GM18502 (cell line): Measurements from ENCODE around the gene FBXO11.
"Not testable (repeated sequence)": the region's sequence is repeated elsewhere in the genome, so short reads cannot be mapped to it uniquely, and the experiment has no call there.

Experiments
- ATAC-seq: cut with Tn5 transposase; IDR thresholded peaks from one replicate; pipeline ENCODE4 v1.9.1; 2021; ENCODE audit warnings: mild to moderate bottlenecking; ENCODE audit not compliant: unreplicated experiment, poor library complexity

The FBXO11 gene

DNA sequence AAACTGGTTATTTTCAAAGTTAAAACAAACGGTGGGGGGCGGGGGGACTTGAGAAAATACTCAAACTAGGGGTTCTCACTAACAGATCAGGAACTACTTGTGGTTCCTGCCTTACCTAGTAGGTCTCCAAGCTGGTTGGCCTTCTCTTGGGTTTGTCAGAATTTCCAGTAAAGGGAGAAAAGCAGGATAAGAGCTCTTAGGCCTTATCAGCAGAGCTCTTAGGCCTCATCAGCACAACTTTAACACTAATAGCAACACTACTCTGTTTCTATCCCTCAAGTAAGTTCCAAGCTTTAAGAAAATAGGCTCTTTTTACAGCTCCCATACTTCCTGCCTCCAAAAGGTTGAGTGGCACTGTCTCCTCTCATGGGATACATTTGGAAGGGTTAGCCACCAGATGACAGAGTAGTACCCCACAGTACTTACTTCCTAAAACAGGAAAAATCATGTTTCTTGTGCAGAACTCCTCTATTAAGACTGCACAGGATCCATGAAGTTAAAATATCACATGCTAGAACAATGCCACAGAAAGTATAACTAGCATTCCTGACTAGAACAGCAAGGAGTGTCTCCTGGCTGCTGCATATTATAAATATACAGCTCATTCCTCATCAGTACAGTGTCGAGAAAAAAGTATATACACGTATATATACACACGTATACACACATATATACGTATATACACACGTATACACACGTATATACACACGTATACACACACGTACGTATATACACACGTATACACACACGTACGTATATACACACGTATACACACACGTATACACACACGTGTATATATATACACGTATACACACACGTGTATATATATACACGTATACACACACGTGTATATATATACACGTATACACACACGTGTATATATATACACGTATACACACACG, 6.1 kb downstream of the FBXO11 start:
- no peak for ATAC-seq

DNA sequence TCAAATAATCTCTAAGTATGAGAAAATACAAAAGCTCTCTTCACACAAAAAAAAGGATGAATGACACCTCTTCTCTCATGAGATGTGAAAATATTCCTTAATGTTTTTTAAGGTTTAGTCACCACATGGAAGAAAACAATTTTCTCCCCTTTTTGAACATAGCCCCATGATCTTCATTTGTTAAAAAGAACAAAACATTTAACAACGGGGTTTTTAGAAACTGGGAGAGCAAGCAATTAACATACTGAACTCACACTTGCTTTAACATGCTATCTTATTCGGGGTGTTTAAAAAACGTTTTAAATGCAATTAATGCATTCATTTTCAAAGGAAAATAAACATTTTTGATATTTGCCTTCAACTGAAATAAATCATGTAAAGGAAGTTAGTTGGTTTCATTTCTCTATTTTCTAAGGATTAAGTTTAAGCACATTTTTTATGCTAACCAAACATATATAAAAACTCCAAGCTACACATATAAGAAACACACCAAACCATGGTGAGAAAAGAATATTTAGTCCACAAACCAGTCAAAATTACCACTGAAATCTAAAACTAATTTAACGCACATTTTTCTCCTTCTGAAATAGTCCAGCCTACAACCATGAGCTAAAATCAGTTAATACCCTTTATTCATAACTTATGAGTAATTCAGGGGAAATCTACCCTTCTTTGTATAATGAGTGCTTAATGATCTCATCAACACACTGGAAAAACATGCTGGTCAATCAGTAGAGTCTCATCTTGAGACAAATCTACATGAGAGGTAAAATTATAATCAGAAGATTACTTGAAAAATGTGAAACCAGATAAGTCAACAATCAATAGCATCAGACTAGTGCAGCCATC, 8.2 kb downstream of the FBXO11 start:
- peak; percentile 61 for ATAC-seq

DNA sequence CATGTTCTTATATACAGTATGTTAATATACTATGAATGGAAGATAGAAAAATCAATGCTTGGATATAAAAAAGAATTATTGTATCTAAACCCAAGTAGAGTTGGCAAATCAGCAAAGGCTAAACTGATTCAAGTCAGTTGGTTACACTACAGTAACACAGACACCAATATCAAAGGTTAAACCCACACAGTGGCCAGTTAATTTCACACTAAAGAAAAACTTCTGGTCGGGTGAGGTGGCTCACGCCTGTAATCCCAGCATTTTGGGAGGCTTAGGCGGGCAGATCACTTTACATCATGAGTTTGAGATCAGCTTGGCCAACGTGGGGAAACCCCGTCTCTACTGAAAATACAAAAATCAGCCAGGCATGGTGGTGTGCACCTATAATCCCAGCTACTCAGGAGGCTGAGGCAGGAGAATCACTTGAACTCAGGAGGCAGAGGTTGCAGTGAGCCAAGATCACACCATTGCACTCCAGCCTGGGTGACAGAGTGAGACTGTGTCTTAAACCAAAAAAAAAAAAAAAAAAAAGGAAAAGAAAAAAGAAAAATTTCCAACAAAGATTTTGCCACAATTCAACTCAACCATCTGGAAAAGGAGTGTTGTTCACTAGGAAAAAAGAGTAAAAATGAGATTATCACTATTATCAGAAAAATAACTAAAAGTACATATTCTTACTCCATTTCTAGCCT, 9.0 kb downstream of the FBXO11 start:
- ATAC-seq: not testable (repeated sequence)

DNA sequence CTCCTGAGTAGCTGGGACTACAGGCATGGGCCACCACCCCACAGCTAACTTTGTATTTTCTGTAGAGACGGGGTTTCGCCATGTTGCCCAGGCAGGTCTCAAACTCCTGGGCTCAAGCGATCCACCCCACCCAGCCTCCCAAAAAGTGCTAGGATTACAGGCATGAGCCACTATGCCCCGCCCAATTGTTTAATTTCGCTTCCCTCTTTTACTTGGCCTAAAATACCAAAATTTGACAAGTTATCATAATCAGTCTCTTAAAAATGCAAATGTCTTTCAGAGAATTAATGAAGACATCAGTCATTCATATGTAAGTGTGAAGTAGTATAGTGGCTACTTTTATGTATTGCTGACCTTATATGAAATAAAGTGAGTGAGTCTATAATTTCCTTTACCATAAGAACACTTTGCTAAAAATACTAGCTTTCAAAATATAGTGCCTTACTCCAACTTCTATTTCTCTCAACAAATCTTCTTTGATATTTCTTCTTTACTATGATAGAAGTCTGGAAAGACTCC, 9.8 kb downstream of the FBXO11 start:
- no peak for ATAC-seq

DNA sequence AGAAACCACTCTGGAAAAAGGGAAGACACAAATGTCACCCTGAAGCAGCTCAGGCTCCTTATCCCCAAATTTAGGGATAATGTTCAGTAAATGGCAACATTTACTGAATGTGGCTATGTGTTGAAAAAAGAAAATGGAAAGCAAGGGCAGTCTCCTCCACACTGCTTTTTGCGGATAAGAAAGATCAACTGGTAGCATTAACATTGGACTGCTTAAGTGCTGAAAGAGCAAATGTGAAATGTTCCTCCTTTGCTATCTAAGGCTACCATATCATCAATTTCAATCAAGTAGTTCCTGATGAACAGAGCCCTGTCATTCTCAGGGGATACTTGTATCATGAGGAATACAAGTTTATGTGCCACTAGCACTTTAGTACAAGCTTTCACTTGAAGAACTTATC, 12.5 kb downstream of the FBXO11 start:
- ATAC-seq: no peak

DNA sequence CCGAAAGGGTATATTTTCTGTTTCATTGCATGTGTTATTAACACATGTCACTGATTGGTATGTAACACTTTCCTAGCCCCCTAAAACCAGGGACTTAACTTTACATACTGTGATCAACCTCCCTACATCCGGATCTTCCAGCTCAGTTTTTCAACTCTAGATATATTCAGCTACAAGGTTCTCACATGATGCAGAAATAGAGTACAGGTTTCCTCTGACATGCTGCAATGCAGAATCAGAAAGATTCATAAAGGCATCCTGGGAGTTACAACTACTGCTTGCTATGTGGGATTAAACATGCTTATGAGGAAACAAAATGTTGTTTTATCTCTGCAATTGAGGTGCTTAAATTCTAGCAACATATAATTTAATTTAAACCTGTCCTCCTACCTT, 14.0 kb downstream of the FBXO11 start:
- ATAC-seq: no peak

DNA sequence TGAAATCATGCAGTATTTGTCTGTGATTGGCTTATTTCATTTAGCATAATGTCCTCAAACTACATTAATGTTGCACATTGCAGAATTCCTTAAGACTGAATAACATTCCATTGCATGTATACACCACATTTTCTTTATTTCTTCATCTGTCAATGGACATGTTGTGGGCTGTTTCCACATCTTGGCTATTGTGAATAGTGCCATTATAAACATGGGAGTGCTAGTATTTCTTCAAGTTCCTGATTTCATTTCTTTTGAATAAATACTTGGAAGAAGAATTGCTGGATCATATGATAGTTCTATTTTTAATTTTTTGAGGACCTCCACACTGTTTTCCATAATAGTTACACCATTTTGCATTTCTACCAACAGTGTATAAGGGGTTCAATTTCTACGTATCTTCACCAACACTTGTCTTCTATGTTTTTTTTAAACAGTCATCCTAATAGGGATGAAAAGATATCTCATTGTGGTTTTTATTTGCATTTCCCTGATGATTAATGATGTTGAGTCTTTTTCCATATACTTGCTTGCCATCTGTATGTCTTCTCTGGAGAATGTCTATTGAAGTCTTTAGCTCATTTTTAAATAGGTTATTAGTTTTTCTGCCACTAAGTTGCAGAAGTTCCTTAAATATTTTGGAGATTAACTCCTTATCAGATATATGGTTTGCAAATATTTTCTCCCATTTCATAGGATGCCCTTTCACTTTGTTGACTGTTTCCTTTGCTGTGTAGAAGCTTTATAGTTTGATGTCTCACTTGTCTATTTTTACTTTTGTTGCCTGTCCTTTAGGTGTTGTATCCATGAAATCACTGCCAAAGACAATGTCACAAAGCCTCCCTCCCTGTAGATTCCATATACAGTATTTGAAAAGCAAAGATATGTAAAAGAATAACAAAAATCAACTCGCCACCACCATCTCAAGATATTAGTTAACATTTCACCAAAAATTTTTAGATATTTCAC, 14.6 kb downstream of the FBXO11 start:
- ATAC-seq: no peak

DNA sequence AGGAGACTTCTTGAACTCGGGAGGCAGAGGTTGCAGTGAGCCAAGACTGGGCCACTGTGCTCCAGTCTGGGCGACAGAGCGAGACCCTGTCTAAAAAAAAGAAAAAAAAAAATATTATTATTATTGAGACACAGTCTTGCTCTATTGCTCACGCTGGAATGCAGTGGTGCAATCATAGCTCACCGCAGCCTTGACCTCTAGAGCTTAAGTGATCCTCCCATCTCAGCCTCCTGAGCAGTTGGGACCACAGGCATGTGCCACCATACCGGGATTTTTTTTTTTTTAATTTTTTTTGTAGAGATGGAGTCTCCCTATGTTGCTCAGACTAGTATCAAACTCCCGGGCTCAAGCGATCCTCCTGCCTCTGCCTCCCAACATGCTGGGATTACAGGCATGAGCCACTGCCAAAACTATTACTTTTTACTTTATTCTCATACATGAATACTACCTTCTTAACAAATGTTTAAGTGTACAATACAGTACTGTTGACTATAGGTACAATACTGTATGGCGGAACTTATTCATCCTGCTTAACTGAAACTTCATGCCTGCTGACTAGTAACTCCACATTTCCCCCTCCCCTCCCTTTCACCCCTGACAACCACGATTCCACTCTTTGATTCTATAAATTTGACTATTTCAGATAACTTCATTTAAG, 15.5 kb downstream of the FBXO11 start:
- no peak for ATAC-seq

DNA sequence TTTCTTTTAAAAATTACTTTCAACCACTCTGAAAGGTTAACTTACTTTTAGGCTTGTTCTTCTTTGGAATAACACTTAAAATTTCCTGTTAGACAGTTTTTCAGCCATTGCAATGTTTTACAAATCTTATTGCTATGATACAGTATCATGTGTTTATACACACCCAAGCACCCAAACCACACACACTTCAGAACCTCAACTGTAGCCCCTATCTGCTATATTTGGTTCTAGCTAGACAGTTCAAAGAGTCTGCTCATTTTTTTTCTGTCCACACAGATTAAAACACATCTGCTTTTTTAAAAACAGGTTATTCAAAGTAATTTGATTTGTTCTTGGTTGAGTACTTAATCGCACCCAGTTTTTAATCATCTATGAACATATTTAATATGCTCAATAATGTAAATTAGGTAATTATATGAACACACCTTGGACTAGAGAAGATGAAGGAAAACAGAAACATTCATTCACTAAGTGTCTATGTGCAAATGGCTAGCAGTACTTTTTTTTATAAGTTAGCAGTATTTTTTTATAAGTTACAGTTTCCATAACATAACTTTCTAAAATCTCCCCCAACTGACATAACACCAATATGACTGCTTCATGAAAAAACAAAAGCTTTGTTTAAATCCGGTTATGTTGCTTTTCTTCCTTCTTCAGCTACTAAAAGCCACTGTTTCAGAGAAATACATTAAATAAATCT, 17.6 kb downstream of the FBXO11 start:
- no peak for ATAC-seq

DNA sequence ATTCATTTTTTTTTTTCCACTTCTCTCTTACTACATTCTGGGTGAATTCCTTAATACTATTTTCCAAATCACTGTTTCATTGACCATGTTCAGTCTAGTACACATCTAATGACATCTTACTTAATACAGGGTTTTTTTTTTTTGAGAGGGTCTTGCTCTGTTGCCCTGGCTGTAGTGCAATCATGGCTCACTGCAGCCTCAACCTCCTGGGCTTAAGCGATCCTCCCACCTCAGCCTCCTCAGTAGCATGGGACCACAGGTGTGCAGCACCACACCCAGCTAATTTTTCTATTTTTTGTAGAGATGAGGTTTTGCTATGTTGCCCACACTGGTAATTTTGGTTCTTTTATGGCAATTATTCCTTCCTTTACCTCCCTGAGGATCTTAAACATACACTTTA, 29.4 kb downstream of the FBXO11 start:
- ATAC-seq: no peak

DNA sequence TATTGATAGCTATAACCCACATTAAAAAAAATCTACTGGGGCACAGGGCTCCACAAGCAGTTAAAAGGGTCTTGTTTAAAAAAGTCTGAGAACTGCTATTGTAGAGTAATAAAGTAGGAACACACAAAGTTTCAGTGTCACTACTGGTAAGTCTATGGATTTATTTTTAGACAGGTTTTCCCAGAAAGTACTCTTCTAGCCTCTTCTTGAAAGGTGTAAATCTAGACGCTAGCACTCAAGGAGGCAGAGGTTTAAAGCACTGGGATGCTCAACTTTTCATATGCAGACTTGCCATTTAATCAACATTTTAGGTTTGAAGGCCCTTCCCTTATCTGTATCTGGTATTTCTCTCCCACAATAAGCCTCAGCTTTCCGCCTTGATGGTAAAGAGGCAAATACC, 33.4 kb downstream of the FBXO11 start:
- ATAC-seq: no peak

DNA sequence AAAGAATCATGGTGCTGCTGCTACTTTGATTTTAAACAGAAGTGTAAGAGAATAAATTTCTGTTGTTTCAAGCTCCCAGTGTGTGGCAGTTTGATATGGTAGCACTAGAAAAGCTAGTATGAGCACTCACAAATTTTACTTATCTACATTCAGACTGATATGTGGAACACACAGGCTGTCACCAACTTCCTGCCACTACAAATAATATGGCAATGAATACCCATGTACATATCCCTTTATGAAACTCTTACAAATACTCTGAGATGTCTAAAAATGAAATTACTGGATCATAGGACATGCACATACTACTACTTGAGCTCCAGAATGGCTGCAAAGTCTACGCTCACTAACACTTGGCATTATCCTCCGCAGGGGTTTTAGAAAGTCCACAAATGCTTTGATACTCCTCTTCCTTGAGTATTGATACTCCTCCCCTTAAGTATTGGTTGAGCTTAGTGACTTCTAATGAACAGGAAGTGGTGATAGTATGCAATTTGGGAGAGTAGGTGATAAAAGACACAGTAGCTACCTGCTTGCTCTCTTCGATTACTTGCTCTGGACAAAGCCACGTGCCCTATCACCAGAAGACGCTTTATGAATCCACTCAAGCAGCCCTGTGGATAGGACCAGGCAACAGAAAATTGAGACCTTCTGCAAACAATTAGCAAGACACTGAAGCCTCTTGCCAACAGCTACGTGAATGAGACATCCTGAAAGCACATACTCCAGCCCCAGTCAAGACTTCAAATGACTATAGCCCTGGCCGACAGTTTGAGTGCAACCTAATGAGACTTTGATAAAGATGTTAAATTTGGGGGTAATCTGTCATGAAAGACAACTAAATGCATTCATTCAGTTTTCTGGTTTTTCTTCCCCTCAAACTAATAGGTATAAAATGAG, 35.4 kb downstream of the FBXO11 start:
- ATAC-seq: no peak

DNA sequence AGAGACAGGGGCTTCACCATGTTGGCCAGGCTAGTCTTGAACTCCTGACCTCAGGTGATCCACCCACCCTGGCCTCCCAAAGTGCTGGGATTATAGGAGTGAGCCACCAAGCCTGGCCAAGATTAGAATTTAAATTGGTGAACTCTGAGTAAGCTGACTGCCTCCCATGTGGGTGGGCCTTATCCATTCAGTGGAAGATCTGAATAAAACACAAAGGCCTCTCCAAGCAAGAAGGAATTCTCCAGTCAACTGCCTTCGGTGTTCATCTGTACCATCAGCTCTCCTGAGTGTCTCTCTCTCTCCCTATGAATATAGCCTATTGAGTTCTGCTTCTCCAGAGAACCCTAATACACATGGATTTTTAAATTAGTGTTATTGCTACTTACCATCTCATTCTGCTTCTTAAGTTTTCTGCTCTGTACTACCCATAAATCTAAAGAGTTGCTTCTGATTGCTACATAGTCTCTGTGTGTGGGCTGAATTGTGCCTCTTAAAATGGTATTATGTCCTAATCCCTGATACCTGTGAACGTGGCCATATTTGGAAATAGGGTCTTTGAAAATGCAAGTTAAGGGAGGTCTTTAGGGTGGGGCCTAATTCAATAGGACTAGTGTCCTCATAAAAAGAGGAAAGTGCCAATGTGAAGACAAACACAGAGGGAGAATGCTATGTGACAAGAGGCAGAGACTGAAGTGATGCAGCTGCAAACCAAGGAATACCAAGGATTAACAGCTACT, 36.3 kb downstream of the FBXO11 start:
- ATAC-seq: no peak

DNA sequence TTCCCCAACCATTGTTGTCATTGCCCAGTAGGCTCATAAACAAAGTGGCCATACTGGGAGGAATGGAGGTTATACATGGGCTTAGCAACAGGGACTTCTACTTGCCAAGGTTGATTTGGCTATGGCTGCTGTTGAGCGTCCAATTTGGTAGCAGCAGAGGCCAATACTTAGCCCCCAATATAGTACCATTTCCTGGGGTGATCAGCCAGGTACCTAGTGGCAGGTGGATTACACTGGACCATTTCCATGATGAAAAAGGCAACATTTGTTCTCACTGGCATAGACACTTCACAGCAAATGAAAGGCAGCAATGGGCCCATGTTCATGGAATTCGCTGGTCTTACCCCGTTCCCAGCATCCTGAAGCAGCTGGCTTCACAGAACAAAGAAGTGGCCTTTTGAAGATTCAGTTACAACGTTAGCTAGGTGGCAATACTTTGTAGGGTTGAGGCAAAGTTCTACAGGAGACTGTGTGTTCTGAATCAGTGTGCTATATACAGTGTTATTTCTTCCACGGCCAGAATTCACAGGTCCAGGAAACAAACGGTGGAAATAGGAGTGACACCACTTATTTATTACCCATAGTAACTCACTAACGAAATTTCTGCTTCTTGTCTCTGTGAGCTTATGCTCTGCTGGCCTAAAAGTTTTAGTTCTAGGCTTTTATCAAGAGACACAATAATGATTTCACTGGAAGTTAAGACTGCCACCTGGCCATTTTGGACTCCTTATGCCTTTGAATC, 37.5 kb downstream of the FBXO11 start:
- ATAC-seq: no peak

DNA sequence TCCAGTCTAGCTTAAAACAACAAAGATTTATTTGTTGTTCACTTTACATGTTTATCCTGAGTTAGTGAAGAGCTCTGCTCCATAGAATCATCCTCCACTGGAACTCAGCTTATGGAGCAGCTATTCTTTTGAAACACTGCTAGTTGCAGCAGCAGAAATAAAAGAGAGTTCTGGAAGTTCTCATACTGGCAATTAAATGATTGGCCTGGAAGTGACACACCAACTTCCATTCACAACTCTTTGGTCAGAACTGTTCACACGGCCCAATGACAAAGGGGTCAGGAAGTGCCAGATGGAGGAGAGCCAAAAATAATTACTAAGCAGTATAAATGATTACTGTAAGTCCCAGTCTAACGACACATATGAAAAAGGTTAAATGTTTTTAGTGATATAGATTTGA, 39.1 kb downstream of the FBXO11 start:
- ATAC-seq: no peak

DNA sequence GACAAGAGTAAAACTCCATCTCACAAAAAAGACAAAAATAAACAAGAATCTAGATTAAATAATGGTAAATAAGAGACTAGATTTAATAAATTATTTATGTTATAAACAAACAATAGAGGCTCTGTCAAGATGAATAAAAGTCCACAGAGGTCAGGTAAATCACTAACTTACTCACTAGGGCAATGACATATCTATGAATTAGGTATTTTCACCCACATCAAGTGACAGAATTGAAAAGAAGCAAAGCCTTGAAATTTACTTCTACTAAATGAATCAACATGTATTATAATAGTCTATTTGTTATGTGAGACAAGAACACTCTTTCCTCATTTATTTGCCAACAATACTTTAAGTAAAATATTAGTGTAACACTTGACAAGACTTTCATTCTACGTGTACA, 41.7 kb downstream of the FBXO11 start:
- no peak for ATAC-seq
